Brain microvascular endothelial cell (primary cell): ENCODE data around the gene PRLHR.

Source experiments
- DNase-seq: peaks from one replicate; pipeline ENCODE4 v3.0.0-alpha.2; 2020
- H3K27ac ChIP-seq: fragments of 250-450 bp; sonication (Bioruptor Pico); 2 replicates; pipeline ENCODE4 v1.5.1; 2020; ENCODE audit warnings: mild to moderate bottlenecking, moderate library complexity
- H3K27me3 ChIP-seq: fragments of 250-450 bp; sonication (Bioruptor Pico); replicated peaks from 2 replicates; pipeline ENCODE4 v1.5.1; 2020; ENCODE audit warnings: mild to moderate bottlenecking
- H3K36me3 ChIP-seq: fragments of 250-450 bp; sonication (Bioruptor Pico); replicated peaks from 2 replicates; pipeline ENCODE4 v1.5.1; 2020; ENCODE audit warnings: mild to moderate bottlenecking
- H3K4me3 ChIP-seq: 2 replicates; pipeline ENCODE4 v1.5.1; 2011; ENCODE audit warnings: low read depth, mild to moderate bottlenecking, control low read depth, low read length, moderate library complexity
- CTCF ChIP-seq: IDR thresholded peaks from 2 replicates; pipeline ENCODE4 v1.5.1; 2011; ENCODE audit warnings: low read depth, mild to moderate bottlenecking, moderate library complexity, low read length, control low read depth, inconsistent platforms; ENCODE audit errors: missing control alignments
- in situ Hi-C: cut with HindIII; loops from 2 replicates; pipeline ENCODE4 v1.10.0; 2017; ENCODE audit warnings: low sequenced_read_pairs, low pct_ligation_motif_present

PRLHR gene

GRCh38 chr10:118542745-118543144 lies 52.7 kb downstream of the PRLHR start:
- Histone ChIP-seq H3K27ac (no peak overlapping the region), H3K36me3 (no peaks in the 10 kb centered on the region), H3K4me3 (no peak overlapping the region), H3K27me3 (no peaks in the 10 kb centered on the region)
- TF ChIP-seq CTCF = no peak
- in situ Hi-C loops = no loop called here
- no peak for DNase-seq

- H3K36me3 ChIP-seq = no peaks in the 10 kb centered on the region
- TF ChIP-seq CTCF = no peak
- no peaks in the 10 kb centered on the region for H3K27me3 ChIP-seq
- in situ Hi-C loops = no loop called here
- no peak overlapping the region for H3K27ac ChIP-seq
- no peak overlapping the region for H3K4me3 ChIP-seq
- DNase-seq = no peak
Observed at GRCh38 chr10:118542205-118542604, 53.2 kb downstream of the PRLHR start.

GRCh38 chr10:118541718-118542117 lies 53.7 kb downstream of the PRLHR start:
- Histone ChIP-seq H3K36me3 (no peaks in the 10 kb centered on the region), H3K27ac (no peak overlapping the region), H3K27me3 (no peaks in the 10 kb centered on the region), H3K4me3 (no peak overlapping the region)
- in situ Hi-C loops = no loop called here
- DNase-seq = no peak
- TF ChIP-seq CTCF = no peak
